GM15510 (cell line): ENCODE data around the gene SDCCAG8.

Source experiments
- POLR2A ChIP-seq: IDR thresholded peaks from 3 replicates; pipeline ENCODE4 v1.6.1; 2011; ENCODE audit warnings: borderline replicate concordance; ENCODE audit not compliant: insufficient read length; ENCODE audit errors: extremely low read depth

Gene SDCCAG8

GRCh38 chr1:243323491-243323890, 67.7 kb downstream of the SDCCAG8 start:
- TF ChIP-seq POLR2A = no peak

- no peak for TF ChIP-seq POLR2A
Observed at GRCh38 chr1:243325305-243325890, 69.6 kb downstream of the SDCCAG8 start.

- TF ChIP-seq POLR2A = no peak
Observed at GRCh38 chr1:243332440-243332839, 76.6 kb downstream of the SDCCAG8 start.

- TF ChIP-seq POLR2A = no peak
Observed at GRCh38 chr1:243335292-243335691, 79.5 kb downstream of the SDCCAG8 start.

GRCh38 chr1:243336163-243336562, 80.3 kb downstream of the SDCCAG8 start:
- TF ChIP-seq POLR2A = no peak

- TF ChIP-seq POLR2A = no peak
Observed at GRCh38 chr1:243341074-243341473, 85.2 kb downstream of the SDCCAG8 start.

- TF ChIP-seq POLR2A = no peak
Observed at GRCh38 chr1:243343970-243344937, 88.4 kb downstream of the SDCCAG8 start.

- TF ChIP-seq POLR2A = no peak
Observed at GRCh38 chr1:243345205-243345604, 89.4 kb downstream of the SDCCAG8 start.

GRCh38 chr1:243346016-243346415, 90.2 kb downstream of the SDCCAG8 start:
- TF ChIP-seq POLR2A = no peak

- no peak for TF ChIP-seq POLR2A
Observed at GRCh38 chr1:243346468-243346867, 90.6 kb downstream of the SDCCAG8 start.

GRCh38 chr1:243348331-243348730, 92.5 kb downstream of the SDCCAG8 start:
- no peak for TF ChIP-seq POLR2A

- TF ChIP-seq POLR2A = no peak
Observed at GRCh38 chr1:243349128-243349527, 93.3 kb downstream of the SDCCAG8 start.

GRCh38 chr1:243351337-243351736, 95.5 kb downstream of the SDCCAG8 start:
- TF ChIP-seq POLR2A = no peak

GRCh38 chr1:243354511-243355153, 98.8 kb downstream of the SDCCAG8 start:
- no peak for TF ChIP-seq POLR2A

GRCh38 chr1:243363832-243364231, 108.0 kb downstream of the SDCCAG8 start:
- TF ChIP-seq POLR2A = no peak
